Kidney epithelial cell (primary cell): Measurements from ENCODE around the gene EPGN. TPM values are rescaled to one million over a fixed set of nuclear protein-coding genes. Genes with fewer than 3 reads are reported as not detected.

Source experiments
- DNase-seq: peaks from one replicate; pipeline ENCODE4 v3.0.0-alpha.2; 2010; ENCODE audit warnings: low read depth
- H3K27me3 ChIP-seq: 2 replicates; pipeline ENCODE4 v1.6.0; 2011; ENCODE audit warnings: low read length; ENCODE audit not compliant: control insufficient read depth, insufficient read depth
- H3K36me3 ChIP-seq: 2 replicates; pipeline ENCODE4 v1.5.1; 2011; ENCODE audit warnings: low read length; ENCODE audit not compliant: control insufficient read depth, insufficient read depth
- H3K4me3 ChIP-seq: 2 replicates; pipeline ENCODE4 v1.5.1; 2011; ENCODE audit warnings: low read depth, mild to moderate bottlenecking, control low read depth, low read length
- CTCF ChIP-seq: IDR thresholded peaks from 2 replicates; pipeline ENCODE4 v1.5.1; 2011; ENCODE audit warnings: mild to moderate bottlenecking, moderate library complexity, low read length, control low read depth, inconsistent platforms; ENCODE audit not compliant: insufficient read depth, poor library complexity, severe bottlenecking
- total RNA-seq: library from RNA; depleted of rRNA; stranded (reverse); fragments of >200 nt; gene quantifications from 2 replicates; pipeline ENCODE4 v1.2.3, GENCODE V29; 2015

The EPGN gene
- total RNA-seq, 1 donor from 2014 or later, result 5.2 TPM

GRCh38 chr4:74294681-74295080 is 13.6 kb upstream of the EPGN start:
- no peak for TF ChIP-seq CTCF
- Histone ChIP-seq H3K27me3 (no peaks in the 10 kb centered on the region), H3K36me3 (no peaks in the 10 kb centered on the region), H3K4me3 (no peak overlapping the region)
- no peak for DNase-seq

DNA sequence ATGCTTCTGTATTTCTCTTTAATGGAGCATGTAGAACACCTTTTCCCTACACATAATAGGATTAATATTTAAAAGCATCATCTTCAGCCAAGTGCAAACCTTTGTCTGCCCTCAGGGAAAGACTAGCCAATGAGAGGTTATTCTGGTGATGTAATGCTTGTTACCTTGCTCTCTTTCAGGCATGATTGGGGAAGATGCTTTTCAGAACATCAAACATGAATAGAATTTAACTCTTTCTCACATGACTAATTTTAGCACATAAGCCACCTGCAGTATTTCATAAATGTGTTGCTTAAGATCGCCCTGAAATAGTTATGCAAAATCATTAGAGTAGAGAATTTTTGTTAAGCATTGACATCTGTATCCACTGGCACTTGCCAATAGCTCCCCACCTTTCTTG is 10.7 kb upstream of the EPGN start:
- Histone ChIP-seq H3K4me3 (no peak overlapping the region), H3K27me3 (no peaks in the 10 kb centered on the region), H3K36me3 (no peaks in the 10 kb centered on the region)
- TF ChIP-seq CTCF, result no peak
- no peak for DNase-seq

- Histone ChIP-seq H3K4me3 (no peak overlapping the region), H3K36me3 (no peaks in the 10 kb centered on the region), H3K27me3 (no peaks in the 10 kb centered on the region)
- no peak for DNase-seq
- TF ChIP-seq CTCF, result no peak
Measured at GRCh38 chr4:74304095-74304625, 4.1 kb upstream of the EPGN start.

DNA sequence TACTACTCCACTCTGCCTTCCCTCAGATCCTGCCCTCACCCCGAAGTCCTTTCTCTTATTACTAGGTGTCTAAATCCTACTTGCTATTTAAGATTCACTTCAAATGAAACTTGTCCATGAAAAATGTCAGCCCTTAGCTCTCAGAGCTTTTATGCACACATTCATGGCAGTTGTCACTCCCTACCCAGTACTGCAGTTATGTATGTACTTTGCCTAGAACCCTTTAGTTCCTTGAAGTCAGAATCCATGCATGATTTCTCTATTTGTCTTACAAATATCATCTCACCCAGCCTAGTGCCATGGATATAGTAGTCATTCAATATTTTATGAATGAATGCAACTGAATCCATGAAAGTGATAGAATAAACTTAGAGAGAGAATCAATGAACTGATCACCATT is 3.3 kb upstream of the EPGN start:
- TF ChIP-seq CTCF, result no peak
- no peak for DNase-seq
- H3K27me3 ChIP-seq, result no peaks in the 10 kb centered on the region
- H3K36me3 ChIP-seq, result no peaks in the 10 kb centered on the region
- no peak overlapping the region for H3K4me3 ChIP-seq

DNA sequence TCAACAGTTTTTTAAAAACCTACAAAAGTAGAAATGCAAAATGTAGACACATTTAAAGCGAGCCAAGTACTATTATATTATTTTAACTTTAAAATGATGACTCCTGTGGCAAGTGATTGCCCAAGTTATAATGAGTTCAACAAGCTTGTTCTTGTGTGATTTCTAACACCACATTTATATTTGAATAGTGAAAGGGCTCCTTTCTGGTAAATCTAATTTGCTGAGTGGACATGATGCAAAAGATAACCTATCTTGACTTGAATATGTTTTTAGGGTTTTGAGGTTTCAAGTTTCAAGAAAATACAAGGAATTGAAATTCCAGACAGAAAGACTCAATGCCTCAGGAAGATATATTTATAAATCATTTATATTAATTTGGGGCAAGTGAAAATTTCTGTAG is 1.1 kb upstream of the EPGN start:
- DNase-seq, result no peak
- Histone ChIP-seq H3K4me3 (no peak overlapping the region), H3K27me3 (no peaks in the 10 kb centered on the region), H3K36me3 (no peaks in the 10 kb centered on the region)
- TF ChIP-seq CTCF, result no peak

DNA sequence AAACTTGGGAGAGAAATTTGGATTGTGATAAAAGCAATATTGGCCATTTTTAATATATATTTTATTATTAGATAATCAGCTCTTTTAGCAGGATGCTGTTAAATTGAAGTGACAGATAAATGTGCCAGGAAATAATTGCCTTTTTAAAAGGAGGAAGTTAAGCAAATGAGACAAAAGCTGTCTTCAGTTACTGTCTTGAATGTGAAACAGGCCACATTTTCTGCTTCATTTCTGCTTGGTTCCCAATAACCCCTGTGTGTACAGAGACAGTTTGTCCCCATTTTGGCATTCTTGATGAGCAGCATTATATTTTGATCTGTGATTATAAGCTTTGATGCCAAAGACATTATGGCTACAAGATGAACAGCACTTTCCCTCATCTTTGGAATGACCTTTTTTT is 953 bp downstream of the EPGN start:
- H3K36me3 ChIP-seq, result no peaks in the 10 kb centered on the region
- no peak overlapping the region for H3K4me3 ChIP-seq
- no peak for TF ChIP-seq CTCF
- DNase-seq, result no peak
- H3K27me3 ChIP-seq, result no peaks in the 10 kb centered on the region
